NCI-H2171 treated with DMSO at 0.1 percent for 48 hours (cell line): ENCODE measurements around the gene ABCB9.
A peak's percentile ranks its signal among the peaks of the same experiment; 100 is the strongest.
"Not testable (repeated sequence)": the region's sequence is repeated elsewhere in the genome, so short reads cannot be mapped to it uniquely, and the experiment has no call there.

Source experiments
- DNase-seq: peaks from one replicate; lab custom pipeline; 2025; lab: John Stamatoyannopoulos, UW

ABCB9 gene

DNA sequence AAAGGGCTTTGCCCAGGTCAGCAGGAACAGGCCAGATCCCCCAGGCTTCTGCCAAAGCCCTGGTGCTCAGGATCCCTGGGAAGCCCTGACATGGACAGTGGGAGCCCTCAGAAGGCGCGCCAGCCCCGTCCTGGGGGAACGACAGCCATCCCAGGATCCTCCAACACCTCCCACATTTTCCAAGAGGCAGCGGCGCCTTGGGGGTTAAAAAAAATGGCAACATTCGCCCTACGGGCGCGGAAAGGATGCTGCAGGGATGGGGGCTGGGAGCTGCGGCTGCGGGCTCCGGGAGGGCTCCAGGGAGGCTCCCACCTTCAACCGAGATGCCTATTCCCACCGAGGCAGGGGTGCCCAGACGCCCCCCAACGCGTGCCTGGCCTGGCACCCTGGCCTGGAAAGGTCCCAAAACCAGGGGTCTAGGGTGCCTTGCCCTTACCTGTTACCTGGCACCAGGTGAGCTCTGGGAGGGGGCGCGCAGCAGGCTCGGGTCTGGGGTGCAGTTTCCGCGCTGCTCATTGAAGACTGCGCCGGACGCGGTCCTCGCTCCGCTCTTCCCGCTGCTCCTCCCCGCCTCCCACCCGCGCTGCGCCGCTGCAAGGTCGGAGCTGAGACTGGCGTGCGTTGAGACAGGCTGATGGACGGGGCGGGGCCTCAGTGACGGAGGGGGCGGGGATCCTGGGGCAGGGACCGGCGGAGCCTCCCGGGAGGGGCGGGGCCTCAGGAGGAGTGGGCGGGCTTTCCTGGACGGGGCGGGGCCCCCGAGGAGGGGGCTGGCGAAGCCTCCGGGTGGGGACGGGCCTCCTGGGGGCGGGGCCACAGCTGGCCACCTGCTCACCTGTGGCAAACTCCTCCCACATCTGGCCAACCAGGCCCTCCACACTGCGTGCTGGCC lies at the start of gene ABCB9:
ABCB9 (minus strand) TSS at position 613 of the 892 bp plus-strand sequence. CDS start 6,228 bp downstream, outside the sequence.
- peak; percentile 87 for DNase-seq

DNA sequence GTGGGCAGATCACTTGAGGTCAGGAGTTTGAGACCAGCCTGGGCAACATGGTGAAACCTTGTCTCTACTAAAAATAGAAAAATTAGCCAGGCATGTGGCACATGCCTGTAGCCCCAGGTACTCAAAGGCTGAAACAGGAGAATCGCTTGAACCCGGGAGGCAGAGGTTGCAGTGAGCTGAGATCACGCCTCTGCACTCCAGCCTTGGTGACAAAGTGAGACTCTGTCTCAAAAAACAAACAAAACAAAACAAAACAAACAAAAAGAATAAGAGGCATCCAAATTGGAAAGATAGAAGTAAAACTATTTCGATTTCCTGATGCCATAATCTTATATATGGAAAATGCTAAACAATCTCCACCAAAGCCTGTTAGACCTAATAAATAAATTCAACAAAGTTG lies 48.2 kb upstream of the ABCB9 start:
- DNase-seq: not testable (repeated sequence)

DNA sequence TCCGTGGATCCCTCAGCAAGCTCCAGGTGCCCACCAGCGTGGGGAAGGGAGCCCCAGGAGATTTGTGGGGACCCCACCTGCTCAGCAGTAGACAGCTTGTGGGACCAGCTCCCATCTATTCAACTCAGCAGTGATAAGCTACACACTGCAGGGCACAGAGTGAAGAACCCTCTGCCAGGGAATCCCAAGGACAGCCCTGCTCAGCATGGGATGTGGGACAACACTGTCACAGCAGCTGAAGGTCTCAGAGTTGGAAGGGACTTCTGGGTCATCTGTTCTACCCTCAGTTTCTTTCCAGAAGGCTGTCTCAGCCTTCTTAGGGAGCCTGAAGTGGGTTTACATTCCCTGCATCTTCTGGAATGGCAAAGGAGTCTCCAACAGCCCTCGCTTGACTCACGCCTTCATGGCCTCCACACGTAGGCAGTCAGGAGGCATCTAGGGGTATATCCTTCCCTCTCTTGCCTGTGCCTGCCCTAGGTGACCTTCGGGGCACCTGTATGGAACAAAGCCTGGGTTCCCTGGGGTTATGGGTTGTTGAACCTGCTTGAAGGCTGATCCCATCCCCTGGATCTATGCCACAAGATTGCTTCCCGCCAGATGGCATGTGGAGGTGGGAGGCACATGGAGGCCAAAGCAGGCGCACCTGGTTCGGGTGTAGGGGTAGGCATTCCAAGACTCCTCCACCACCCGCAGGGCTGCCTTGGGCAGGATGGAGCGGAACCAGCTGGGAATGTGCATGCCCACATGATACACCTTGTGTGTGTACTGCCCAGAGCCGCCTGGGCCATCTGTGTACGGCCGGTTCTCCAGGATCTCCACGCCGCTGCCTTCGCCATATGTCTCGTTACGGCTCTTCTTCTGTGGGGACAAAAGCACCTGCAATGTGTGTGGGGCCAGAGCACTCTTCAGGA lies 47.2 kb upstream of the ABCB9 start:
- DNase-seq: peak; percentile 28

DNA sequence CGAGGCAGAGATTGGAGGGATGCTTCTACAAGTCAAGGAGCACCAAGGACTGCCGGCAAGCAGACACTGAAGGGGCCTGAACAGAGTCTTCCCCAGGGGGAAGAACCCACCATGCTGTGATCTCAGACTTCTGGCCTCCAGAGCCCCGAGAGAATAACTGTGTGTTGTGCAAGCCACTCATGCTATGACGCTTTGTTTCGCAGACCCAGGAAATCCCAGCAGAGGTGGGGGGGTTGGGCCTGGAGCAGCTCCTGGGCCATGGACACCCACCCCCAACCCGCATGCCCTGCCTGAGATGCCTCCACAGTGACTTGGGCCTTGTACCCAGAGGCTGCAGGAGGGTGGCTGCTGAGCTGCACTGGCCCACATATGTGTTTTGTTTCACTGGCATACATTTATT lies 45.4 kb upstream of the ABCB9 start:
- DNase-seq: no peak

DNA sequence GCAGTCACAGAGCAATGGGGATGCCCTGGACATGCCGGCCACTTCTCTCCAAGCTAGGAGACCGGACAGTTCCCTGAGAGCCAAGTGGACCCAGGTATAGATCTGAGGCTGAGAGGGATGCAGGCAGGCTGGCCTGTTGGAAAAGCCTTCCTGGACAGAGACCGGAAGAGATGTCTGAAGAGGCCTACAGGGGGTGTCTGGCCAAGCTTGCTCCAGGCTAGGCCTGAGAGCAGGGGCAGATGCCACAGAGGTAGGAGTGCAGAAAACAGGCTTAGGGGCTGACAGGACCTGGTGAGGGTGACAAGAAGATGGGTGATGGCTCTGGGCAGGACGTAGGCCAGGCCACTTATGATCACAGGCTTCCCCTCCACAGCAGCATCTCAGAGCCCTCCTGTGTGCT lies 44.4 kb upstream of the ABCB9 start:
- DNase-seq: no peak

DNA sequence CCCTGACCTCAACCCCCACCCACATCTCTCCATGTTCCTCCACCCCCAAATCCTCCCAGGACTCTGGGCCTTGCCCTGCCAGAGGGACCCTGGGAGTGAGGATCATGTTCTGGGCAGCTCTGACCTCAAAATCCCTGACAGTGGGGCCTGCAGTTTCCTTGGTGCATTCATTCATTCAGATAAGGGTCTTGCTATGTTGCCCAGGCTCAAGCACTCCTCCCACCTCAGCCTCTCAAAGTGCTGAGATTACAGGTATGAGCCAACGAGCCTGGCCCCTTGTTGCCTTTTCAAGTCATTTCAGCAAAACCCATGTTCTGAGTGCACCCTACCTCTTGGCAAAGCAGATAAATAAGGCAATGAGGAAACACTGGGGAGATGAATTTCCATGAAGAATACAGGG lies 43.8 kb upstream of the ABCB9 start:
- no peak for DNase-seq

DNA sequence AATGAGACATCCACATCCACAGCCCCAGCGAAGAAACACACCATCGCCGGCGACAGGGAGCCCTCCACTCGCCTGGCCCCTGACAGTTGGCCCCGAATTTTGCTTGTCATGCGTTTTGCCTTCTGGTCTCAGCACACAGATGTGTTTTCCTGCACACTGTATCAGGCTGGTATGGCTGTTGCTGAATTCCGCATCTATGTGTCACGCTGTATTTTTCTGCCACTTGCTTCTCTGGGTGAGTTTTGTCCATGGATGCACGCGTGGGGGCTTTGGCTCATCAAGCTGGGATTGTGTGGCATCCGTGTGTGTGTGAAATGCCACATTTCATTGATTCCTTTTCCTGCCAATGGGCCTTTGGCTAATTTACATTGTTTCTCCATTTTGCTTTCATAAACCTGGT lies 40.7 kb upstream of the ABCB9 start:
- no peak for DNase-seq

DNA sequence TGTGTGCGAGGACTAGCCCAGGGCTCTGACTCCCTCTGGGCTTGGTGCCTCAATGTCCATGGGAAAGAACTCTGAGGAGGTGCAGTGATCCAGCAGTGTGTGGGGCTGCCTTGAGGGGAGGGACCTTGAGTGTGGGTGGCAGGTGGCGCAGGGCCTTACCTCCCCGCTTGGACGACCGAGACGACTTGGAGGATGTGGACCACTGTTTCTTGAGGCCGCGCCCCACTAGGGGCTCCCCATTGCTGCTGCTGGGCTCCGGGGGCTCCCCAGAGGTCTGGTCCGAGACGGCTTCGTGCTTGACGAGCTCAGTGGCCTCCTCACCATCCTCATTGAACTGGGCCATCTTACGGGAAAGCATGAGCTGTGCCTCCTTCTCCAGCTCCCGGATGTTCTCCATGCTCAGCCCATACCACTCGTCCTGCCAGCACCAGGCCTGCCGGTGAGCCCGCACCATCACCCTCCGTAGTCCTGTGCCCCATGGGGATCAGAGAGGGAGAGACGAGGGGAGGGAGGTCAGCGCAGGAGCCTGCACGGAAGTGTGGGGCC lies 38.9 kb upstream of the ABCB9 start:
- DNase-seq: no peak

DNA sequence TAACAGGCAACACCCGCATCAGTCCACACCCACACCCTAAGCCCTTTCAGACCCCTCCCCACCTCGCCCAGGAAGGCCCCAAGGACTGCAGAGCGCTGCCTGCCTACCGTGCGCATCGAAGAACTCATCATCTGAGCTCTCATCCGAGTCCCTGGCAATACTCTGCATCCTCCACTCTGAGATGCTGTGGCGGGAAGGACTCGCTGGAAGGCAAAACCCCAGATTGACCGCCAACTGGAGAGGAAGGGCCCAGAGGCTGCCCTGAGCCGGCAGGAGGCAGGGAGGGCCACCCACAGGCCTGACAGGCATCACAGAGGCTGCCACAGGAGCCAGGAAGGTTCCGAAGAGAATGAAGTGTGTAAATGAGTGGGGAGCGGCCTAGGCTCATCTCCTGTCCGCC lies 38.0 kb upstream of the ABCB9 start:
- no peak for DNase-seq

DNA sequence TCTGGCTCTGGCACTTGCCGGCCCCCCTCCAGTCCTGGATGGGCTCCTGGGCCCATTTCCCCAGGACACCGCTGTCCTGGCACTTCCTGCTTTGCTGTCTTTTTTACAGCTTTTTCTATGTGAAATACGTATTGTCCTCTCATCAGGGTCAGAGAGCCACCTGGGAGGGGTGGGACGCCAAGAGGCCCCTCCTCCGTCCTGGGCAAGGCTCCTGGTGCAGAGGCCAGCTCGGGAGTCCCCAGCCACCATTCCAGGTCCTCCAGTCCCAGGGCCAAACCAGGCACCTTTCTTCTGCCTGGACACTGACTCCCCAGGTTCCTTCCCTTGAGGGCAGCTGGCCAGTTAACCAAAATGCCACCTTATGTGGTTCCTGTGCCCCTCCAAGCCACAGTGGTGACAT lies 37.0 kb upstream of the ABCB9 start:
- no peak for DNase-seq

DNA sequence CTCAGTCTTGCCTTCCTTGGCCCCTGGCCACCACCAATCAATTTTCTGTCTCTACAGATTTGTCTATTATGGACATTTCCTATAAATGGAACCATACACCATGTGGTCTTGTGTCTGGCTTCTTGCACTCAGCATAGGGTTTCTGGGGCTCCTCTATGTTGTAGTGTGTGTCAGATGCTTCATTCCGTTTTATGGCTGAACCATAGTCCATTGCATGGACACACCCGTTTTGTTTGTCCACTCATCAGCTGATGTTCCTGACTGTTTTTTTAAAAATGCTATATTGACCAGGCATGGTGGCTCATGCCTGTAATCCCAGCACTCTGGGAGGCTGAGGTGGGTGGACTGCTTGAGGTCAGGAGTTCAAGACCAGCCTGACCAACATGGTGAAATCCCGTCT lies 35.2 kb upstream of the ABCB9 start:
- no peak for DNase-seq

DNA sequence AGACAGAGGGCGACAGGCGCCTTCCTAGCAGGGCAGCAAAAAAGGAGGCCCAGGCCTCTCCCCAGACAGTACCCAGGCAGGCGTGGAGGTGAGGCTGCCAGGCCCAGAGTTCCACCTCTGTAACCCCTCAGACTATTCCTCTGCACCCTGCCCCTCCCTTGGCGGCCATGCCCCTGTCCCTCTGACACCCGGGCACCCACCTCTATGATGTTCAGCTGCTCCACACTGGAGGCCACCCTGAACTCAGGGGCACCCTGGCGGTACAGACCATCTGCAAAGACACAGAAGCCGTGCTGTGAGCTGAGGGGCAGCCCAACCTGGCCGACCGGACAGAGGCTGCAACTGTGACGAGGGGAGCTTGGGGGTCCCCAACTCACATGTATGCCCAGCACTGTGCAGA lies 34.3 kb upstream of the ABCB9 start:
- DNase-seq: no peak

DNA sequence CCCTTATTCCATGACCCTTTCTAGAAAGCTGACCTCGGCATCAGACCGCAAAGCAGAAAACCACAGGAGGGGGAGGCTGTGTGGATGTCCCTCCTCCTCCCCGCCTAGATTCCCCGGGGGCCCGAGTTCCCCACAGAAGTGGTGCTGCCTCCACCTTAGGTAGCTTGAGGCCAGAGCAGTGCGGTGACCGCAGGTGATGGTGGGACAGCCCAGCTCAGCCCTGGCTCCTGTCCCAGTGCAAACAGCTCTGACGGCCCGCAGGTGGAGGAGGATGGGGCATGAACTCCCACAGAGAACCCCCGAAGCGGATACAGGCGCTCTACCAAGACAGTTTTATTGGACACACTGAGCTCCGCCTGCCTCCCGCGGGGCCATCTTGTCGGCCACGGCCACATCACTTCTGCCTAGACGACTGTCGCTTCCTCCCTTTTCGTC lies 33.7 kb upstream of the ABCB9 start:
- DNase-seq: no peak

DNA sequence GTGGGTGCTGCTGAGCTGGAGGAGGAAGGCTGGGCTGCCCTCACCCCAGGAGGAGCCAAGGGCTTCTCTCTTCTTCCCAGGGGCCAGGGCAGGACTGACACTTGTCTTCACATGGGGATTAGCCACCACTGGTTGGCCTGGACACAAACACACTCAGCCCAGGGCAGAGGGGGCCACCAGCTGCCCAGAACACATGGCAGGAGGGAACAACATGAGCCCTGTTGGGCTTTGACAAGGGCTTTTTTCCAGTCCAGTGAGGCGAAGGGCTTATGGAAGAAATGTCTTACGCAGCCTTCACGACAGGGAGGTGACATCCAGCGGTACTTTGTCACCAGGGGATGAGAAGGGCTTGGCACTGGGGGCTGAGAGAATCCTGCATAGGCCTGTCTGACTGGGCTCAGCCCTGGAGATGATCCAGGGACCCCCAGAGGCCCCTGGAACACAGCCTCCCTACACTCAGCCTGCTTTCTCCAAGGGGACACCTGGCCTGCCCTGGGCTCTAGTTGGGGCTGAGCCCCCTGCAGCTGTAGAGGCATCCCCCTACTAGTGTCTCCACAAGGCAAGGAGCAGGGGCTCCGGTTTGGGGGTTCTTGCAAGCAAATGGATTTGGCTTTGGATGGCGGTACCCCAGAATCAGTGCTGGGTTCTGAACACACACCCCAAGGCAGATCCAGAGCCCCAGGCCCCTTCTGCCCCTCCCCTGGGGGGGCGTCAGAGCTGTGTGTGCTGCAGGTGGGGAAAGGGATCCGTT lies 33.1 kb upstream of the ABCB9 start:
- DNase-seq: no peak

DNA sequence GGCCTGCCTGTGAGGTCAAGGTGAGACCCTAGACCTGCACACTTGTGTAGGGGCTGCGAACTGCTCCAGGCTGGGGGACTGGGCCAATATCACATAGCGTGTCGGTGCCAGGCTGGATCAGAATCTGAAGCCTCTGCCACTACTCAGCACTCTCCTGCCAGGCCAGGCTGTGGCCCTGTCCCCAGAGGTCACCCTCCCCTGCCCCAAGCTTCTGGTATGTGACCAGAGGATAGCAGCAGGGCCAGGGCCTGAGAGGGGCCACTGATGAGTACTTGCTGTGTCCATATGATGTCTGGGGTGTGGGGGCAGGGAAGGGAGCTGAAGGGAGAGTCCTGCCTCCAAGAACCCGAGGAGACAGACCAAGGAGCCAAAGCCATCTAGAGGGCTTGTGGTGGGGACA lies 32.1 kb upstream of the ABCB9 start:
- DNase-seq: no peak

DNA sequence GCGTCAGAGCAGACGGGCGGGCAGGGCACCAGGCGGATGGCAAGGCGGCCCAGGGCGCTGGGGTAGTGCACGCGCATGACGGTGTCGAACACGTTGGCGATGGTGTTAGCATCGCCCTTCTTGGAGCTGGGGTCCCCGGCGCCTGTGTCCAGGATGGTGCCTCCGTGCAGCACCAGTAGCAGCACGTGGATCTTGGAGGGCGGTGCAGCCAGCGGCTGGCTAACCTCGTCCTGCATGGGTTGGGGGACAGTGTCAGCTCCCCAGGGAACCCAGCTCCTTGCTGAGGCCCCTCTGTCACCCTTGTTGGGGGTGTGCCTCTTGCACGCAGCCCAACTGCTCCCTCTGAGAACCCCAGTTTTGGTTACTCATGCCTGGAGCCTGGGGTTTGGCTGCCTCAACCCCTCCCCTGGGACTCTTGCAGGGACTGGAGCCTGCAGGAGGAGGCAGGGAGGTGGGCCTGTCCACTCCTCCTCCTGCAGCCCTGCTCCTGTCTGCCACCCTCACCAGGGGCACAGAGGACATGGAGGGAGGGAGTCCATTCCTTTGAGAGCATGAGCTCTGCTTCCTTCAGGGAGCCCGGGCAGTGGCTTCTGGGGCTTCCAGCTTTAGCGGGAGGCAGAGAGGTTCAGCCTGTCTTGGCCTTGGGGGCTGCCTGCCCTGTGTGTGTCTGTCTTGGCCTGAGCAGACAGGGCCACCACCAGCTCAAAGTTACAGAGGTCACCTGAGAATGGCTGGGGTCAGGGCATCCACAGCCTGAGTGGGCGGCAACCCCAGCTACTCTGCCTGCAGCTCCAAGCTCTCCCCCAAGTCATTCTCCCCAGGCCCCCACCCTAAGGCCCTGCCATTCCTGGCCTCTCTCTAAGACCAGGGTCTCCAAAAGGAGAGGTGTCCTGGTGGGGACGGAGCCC lies 31.3 kb upstream of the ABCB9 start:
- DNase-seq: no peak

DNA sequence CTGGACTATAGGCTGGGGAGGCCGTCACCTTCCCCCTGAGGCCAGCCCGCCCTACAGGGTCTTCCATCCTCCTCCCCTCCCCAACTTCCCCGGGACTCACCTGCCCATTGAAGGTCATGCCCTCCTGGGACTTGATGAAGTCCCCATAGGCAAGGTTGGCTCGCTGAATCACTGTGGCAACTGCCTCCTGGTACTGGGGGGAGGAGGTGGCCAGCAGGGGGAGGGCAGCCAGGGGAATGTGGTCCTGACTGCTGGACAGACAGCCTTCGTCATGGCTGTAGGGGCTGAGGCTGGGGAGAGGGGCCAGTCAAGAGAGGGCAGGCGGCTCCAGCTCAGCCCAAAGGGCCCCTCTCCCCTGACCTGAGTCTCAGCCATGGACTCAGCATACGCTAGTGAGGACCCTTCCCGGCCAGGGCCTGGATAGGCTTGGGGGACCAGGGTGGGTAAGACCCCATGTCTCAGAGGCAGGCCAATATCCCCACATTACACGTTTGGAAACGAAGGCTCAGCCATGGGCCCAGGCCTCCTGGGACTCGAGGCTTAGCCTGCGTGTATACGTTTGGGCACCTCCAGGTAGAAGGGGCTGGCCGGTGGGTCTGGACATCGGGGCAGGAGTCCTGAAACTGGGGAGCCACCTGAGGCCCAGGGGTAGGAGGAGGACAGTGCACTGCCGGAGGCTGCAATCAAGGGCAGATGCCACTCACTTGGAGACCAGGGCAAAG lies 30.5 kb upstream of the ABCB9 start:
- no peak for DNase-seq

DNA sequence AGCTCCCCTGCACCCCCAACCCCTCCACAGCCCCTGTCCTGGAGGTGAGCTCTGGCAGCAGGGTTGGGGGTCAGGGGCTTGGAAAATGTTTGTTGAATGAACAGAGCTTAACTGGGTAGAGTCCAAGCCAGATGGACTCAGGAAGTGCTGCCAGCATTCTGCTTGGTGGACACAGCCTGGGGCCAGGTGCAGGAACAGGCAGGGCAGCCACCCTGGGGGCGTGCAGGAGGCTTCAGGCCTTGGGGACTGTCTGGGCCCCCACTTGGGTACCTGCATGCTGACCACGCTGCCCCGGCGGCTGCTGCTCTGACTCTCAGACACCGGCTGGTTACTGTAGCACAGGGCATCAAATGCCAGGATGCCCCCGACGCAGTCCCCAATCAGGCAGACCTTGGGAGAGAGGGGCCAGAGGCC lies 29.9 kb upstream of the ABCB9 start:
- no peak for DNase-seq

DNA sequence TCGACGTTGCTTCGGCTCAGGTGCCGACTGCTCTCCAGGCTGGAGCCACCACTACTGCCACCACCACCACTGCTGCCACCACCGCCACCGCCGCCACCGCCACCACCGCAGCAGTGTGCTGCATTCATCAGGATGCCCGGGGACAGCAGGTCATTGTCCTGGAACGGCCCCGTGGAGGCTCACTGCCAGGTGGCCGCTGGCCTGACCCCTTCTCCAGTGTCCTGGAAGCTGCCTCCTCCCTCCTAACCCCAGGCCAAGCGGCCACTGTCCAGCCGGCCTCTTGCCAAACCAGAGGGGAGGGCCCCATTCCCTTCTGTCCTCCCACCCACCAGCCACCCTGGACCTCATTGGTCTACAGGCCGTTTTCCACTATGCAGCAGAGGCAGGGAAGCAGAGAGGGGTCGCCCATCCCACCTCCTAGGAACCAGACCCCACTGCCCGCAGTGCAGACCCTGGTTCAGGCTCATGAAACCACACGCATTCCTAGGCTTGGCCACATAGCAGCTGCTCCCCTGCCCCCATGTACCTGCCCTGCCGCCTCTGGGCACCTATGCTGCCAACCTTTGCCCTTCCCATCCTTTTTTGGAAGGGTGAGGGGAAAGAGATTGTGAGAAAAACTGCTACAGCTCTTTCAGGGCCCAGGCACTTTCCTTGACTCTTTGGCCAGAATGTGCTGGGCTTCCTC lies 29.4 kb upstream of the ABCB9 start:
- no peak for DNase-seq
